ENCODE data around the gene RASA3.

Gene RASA3

DNA sequence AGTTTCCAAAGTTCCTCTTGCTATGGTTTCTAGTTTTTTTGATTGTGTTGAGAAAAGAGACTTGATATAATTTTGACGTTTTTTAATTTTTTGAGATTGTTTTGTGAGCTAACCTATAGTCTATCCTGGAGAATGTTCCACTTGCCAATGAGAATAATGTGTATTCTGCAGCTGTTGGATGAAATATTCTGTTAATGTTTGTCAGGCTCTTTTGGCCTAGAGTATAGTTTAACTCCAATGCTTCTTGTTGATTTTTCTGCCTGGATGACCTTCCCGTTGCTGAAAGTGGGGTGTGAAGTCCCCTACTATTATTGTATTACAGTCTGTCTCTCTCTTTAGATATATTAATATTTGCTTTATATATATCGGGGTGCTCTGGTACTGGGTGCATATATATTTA is 40.0 kb downstream of the RASA3 start:
- H3K4me3 ChIP-seq (ENCODE audit: low read depth, low read length), result no peak overlapping the region
- TF ChIP-seq, protein P1, sequence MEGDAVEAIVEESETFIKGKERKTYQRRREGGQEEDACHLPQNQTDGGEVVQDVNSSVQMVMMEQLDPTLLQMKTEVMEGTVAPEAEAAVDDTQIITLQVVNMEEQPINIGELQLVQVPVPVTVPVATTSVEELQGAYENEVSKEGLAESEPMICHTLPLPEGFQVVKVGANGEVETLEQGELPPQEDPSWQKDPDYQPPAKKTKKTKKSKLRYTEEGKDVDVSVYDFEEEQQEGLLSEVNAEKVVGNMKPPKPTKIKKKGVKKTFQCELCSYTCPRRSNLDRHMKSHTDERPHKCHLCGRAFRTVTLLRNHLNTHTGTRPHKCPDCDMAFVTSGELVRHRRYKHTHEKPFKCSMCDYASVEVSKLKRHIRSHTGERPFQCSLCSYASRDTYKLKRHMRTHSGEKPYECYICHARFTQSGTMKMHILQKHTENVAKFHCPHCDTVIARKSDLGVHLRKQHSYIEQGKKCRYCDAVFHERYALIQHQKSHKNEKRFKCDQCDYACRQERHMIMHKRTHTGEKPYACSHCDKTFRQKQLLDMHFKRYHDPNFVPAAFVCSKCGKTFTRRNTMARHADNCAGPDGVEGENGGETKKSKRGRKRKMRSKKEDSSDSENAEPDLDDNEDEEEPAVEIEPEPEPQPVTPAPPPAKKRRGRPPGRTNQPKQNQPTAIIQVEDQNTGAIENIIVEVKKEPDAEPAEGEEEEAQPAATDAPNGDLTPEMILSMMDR (IDR thresholded peaks at IDR 0.05; ENCODE audit: low read depth, low read length, missing control alignments), result no peak
- DNase-seq (ENCODE audit: low read depth), result no peak

DNA sequence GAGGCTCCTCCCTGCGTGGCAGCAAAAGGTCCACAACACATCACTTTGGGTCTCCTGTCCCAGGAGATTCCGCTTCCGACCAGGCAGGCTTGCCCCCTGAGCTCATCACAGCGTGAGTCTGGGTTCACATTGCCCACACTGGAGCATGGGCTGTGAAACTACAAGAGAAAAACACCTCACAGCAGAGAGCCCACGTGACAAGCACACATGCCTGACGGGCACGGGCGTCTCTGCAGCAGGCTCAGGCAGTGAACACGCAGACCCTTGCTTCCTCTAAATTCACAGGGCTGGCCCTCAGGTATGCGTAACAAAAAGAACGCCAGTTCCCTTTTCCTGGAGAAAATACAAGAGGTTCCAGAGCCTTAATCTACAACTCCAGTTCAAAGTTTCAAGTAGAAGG is 41.9 kb downstream of the RASA3 start:
- no peak for DNase-seq (ENCODE audit: low read depth)
- no peak overlapping the region for H3K4me3 ChIP-seq (ENCODE audit: low read depth, low read length)
- TF ChIP-seq, protein P1 (IDR thresholded peaks at IDR 0.05; ENCODE audit: low read depth, low read length, missing control alignments), result no peak

DNA sequence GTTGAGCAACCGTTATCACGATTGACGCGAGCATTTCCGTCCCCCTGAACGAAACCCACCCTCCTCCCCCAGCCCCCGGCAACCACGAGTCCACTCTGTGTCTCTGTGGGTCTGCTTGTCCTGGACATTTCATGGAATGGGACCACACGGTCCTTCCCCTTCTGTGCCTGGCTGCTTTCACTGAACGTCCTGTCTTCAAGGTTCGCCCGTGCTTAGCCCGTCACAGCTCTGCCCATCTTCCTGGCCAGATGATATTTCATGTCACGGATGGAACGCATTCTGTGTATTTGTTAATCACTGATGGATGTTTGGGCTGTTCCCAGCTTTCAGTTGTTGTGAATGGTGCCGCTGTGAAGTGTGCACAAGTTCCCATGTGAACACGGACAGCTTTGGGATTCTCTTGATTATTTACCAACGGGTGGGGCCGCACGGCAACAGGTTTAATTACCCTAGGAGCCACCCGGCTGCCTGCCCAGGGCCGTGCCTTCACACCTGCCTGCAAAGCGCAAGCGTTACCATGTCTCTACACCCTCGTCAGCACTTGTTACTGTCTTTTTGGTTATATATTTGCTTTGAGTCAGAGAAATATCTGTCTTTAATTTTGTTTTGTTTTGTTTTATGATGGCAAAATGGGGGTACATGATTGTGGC is 42.5 kb downstream of the RASA3 start:
- DNase-seq (ENCODE audit: low read depth), result no peak
- H3K4me3 ChIP-seq (ENCODE audit: low read depth, low read length), result no peak overlapping the region
- TF ChIP-seq, protein P1 (IDR thresholded peaks at IDR 0.05; ENCODE audit: low read depth, low read length, missing control alignments), result no peak

DNA sequence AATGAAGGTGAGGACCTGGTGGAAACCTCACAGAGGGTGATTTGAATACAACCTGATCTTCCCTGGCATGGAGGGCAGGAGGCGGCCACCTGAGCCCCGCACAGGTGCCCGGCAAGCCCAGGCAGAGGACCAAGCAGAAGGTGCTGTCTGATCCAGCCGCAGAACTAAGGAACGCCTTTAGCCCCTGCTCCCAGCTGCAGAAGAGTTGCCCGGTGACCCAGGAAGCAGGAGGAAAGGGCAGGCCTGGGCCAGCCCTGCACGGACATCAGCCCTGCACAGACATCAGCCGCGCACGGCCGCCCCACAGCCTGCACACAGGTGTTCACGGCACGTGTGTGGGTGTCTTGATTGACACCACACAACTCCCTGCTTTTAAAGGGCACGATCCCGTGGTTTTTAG is 43.1 kb downstream of the RASA3 start:
- TF ChIP-seq, protein P1 (IDR thresholded peaks at IDR 0.05; ENCODE audit: low read depth, low read length, missing control alignments), result no peak
- H3K4me3 ChIP-seq (ENCODE audit: low read depth, low read length), result no peak overlapping the region
- no peak for DNase-seq (ENCODE audit: low read depth)

DNA sequence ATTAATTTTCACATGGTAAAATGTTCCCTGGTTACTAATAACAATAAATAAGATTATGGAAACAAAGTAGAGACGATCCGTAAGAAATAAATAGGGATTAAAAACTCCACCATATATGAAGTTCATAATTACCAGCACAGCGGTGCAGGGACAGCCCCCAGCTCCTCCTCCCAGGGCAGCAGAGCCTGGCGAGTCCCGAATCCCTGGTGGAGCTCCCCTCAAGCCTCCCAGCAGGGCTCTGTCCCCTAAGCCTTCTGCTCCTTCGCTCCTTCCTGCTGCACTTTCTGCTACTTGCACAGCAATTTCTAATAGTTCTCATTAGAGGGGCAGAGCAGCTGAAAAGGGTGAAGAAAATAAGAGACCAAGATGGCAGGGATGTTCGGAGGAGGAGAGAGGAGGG is 43.6 kb downstream of the RASA3 start:
- no peak overlapping the region for H3K4me3 ChIP-seq (ENCODE audit: low read depth, low read length)
- DNase-seq (ENCODE audit: low read depth), result no peak
- TF ChIP-seq, protein P1 (IDR thresholded peaks at IDR 0.05; ENCODE audit: low read depth, low read length, missing control alignments), result no peak

DNA sequence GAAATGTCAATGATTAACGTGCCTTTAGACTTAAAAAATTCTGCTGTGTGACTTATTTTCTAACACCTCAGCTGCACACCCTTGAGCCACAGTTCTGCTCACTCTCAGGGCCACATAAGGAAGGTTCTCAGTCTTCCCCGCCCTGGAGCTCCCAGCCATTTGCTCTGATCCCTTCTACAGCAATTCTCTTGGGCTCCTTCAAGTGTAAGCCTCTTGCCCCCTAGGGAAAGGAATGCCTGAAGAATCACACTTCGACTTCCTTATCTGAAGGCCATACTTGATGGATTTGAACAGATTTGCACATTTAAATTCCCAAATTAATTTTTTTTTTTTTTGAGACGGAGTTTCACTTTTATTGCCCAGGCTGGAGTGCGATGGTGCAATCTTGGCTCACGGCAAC is 44.2 kb downstream of the RASA3 start:
- no peak overlapping the region for H3K4me3 ChIP-seq (ENCODE audit: low read depth, low read length)
- TF ChIP-seq, protein P1 (IDR thresholded peaks at IDR 0.05; ENCODE audit: low read depth, low read length, missing control alignments), result no peak
- no peak for DNase-seq (ENCODE audit: low read depth)

DNA sequence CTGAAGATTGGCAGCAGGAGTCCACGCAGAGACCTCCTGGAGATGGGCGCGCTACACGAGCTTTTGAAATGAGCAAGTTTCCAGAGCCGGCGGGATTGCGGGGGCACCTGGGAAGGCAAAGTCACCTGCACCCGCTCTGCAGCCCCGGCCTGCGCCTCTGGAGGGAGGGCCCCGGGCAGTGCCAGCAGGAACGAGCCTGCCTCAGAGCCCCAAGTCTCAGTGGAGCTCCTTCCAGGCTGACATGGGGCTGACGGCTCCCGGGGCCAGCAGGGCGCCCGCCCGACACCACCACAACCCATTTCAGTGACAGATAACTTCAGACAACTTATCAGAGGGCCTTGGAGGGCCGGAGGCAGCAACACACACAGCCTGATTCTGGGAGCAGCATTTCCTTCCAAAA is 45.0 kb downstream of the RASA3 start:
- DNase-seq (ENCODE audit: low read depth), result no peak
- TF ChIP-seq, protein P1 (IDR thresholded peaks at IDR 0.05; ENCODE audit: low read depth, low read length, missing control alignments), result no peak
- H3K4me3 ChIP-seq (ENCODE audit: low read depth, low read length), result no peak overlapping the region
